ENCODE results near the gene ELOVL1. TPM values are rescaled to one million over a fixed set of nuclear protein-coding genes. Genes with fewer than 3 reads are reported as not detected.
"Not testable (repeated sequence)": the region's sequence is repeated elsewhere in the genome, so short reads cannot be mapped to it uniquely, and the experiment has no call there.

The ELOVL1 gene
- total and polyA plus RNA-seq, 2 experiments from 2014 or later: 16.7 to 23.3 TPM

- TF ChIP-seq ZNF462 (CRISPR knock-in tag; IDR thresholded peaks at IDR 0.05) (no peak), CTCF (conservative IDR thresholded peaks at IDR 0.05; ENCODE audit: low read depth in 2 of 2) (no peak), POLR2AphosphoS5 (IDR thresholded peaks at IDR 0.05; ENCODE audit: low read depth) (no peak), CREB1 (CRISPR knock-in tag; IDR thresholded peaks at IDR 0.05; ENCODE audit: low read depth) (no peak), ZNF331 (CRISPR knock-in tag; IDR thresholded peaks at IDR 0.05; ENCODE audit: low read depth) (no peak)
Measured at GRCh38 chr1:43370564-43370963, 2.8 kb upstream of the ELOVL1 start (continued).

- not testable (repeated sequence) for H3K79me2 ChIP-seq (replicated peaks; ENCODE audit: insufficient read depth); H3K4me2 ChIP-seq; DNase-seq (ENCODE audit: low spot score); H3K27ac ChIP-seq (ENCODE audit: low read depth); H3K4me3 Mint-ChIP-seq; H3K9me3 Mint-ChIP-seq; H3K27ac Mint-ChIP-seq; H2AFZ ChIP-seq; ATAC-seq; H4K20me1 ChIP-seq (replicated peaks; ENCODE audit: insufficient read depth); H3K4me3 ChIP-seq; H3K27me3 ChIP-seq (ENCODE audit: insufficient read depth); H3K27me3 Mint-ChIP-seq (ENCODE audit: insufficient read depth, low read depth, poor library complexity); H3K36me3 Mint-ChIP-seq (ENCODE audit: low read depth); H3F3A ChIP-seq (replicated peaks; ENCODE audit: low read depth); H3K9me2 ChIP-seq (ENCODE audit: insufficient read depth); H3K36me3 ChIP-seq (ENCODE audit: insufficient read depth)
- peaks cover 21% of the 10 kb centered on the region for H3K4me1 Mint-ChIP-seq
- H3K4me1 ChIP-seq (ENCODE audit: insufficient read depth): peaks cover 19% of the 10 kb centered on the region
Measured at GRCh38 chr1:43369779-43370178, 2.0 kb upstream of the ELOVL1 start.

Measured in GM23338 (cell line).